Anterior cingulate cortex (tissue), 58 donors: Measurements from ENCODE around the gene TUBB4A.

ENCODE experiments used
- DNase-seq, 58 donors: peaks; one replicate each; lab custom pipeline; 2025; lab: John Stamatoyannopoulos, UW

The TUBB4A gene

DNA sequence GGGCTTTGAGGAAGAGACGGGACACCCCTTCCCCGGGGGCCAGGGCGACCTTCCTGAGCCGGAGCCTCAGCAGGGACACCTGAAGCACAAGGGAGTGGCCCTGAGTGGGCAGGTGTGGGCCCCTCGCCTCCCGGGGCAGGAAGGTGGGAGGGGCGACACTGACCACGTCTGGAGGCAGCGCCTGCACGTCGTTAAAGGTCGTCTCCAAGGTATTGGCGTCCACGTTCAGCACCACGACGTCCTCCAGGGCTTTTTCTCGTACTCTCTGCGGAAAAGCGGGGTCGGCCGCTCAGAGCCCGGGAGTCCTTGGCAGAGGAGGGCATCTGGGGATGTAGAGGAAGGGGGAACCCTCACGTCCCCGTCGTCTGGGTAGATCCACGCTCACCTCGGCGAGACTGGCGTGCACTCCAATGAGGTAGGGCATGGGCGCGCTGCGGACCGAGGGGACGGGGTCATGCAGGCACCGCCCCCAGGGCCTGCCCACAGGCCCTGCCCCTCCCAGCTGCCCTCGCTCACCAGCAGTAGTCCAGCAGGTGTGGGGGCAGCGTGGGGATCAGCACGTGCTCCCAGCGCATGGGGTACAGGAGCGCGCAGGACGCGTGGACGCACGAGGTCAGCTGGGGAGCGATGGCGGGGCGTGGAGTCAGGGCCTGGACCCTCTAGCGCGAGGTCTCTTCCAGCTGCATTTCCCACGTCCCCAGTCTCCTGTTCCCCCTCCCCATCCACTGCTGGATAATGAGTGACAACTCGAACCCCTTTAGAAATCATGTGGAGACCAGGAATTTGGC, 26.6 kb downstream of the TUBB4A start:
- DNase-seq, result no peak

- no peak for DNase-seq
These were observed 28.5 kb downstream of the TUBB4A start for GRCh38 chr19:6473647-6474046.

GRCh38 chr19:6472713-6473112, 29.4 kb downstream of the TUBB4A start:
- DNase-seq, result no peak

DNA sequence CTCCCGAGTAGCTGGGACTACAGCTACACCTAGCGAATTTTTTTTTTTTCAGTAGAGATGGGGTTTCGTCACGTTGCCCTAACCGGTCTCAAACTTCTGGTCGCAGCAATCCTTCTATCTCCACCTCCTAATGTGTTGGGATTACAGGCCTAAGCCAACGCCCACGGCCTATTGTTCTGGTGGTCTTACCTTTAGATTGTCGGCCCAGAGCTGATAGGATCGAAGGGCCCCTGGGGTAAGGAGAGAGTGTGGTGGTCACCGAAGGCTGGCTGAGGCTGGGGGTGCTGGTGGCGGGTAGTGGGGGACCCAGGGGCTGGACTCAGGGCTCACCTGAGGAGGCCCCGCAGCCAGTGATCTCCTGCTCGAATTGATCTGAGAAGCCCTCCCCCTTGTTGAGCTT, 31.0 kb downstream of the TUBB4A start:
- no peak for DNase-seq

DNA sequence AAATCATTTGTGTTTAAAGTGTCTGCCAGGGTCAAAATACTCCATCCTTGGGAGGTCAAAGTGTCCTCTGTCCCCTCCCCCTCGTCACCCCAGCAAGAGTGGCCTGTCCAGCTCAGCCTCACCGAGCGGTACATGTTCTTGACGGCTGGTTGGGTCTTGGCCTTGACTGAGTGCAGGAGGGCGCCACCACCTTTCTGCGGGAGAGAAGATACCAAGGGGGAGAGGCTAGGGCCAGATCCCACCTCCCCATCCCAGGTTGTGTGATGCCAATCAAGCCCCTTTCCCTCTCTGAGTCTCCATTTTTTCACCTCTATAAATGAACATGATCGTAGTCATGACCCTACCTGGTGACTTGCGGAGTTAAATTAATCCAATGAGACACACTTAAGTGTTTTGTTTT, 31.9 kb downstream of the TUBB4A start:
- DNase-seq, result no peak

GRCh38 chr19:6467384-6467783, 34.7 kb downstream of the TUBB4A start:
- no peak for DNase-seq

DNA sequence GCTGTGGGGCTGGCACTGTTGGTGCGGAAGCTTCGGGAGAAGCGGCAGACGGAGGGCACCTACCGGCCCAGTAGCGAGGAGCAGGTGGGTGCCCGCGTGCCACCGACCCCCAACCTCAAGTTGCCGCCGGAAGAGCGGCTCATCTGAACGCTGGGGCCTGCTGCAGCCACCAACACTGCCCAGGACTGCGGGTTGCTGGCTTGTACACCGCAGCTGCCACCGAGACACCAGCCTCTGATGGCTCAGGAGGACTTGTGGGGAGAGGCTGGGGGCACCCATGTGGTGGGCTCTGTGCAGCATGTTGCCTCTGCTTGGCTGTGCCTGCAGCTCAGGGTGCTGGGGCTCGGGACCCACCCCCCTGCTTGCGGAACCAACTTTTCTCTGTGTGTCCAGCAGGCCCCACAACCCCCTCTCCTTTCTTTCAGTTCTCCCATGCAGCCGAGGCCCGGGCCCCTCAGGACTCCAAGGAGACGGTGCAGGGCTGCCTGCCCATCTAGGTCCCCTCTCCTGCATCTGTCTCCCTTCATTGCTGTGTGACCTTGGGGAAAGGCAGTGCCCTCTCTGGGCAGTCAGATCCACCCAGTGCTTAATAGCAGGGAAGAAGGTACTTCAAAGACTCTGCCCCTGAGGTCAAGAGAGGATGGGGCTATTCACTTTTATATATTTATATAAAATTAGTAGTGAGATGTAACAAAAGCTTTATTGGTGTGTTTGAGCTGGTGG, 35.4 kb downstream of the TUBB4A start:
- no peak for DNase-seq

DNA sequence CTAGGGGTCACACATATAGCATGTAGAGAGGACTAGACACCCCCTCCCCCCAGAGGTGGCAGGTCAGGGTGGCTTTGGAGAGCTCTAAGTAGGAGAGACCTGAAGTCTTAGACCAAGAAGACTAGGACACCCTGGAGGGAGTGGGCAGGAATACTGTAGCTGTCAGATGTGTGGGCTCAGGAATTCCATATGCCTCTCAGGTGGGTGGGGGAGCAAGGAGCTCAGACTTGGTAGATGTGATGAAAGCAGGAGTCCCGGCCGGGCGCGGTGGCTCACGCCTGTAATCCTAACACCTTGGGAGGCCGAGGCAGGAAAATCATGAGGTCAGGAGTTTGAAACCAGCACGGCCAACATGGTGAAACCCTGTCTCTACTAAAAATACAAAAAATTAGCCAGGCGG, 36.4 kb downstream of the TUBB4A start:
- no peak for DNase-seq

GRCh38 chr19:6465006-6465405, 37.1 kb downstream of the TUBB4A start:
- DNase-seq, result no peak

GRCh38 chr19:6464070-6464873, 37.8 kb downstream of the TUBB4A start, which contains the start of gene CRB3:
Gene CRB3, plus strand, starts transcription at chr19:6464271. Its CDS starts 431 bp downstream, at chr19:6464702.
- no peak for DNase-seq

DNA sequence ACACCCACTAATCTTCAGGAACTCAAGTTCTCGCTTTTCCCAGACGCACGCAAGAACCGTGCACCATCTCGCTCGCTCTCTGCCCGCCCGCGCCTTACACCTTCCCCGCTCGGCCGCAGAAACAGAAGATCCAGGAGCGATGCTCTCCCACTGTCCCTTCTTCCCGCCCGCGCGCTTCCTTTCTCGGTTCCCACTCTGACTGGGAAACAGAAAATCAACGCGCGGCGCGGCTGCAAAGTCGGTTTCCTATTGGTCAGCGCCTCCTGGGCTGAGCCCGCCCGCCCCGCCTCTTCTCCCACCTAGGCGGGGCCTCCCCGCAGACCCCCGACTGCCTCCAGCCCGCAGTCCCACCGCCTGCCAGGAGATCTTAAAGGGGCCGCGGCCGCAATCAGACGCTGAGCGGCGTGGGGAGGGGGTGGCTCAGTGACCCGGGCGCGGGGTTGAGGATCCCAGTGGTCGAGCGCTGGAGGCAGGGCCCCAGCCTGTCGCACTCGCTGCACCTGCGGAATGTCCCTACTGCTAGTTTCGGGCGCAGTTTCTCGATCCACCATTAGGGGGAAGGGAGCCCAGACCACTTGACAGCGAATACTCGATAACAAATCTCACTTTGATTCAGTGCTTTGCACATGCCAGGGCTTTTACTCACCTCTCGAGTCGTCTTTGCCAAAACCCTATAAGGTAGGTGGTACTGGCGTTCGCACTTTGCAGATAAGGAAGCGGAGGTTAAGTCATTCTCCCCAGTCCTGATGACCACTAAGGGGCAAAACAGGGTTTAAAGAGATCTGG, 41.8 kb downstream of the TUBB4A start:
- DNase-seq, result peak; percentile 76 to 100 (median 96)

- DNase-seq, result peak in 55 of 58 donors; percentile 36 to 85 (median 70)
These were observed 42.6 kb downstream of the TUBB4A start, which contains the start of gene SLC25A23 for GRCh38 chr19:6459262-6460098. Gene SLC25A23, minus strand, starts transcription at chr19:6459792. Its CDS starts 164 bp downstream, at chr19:6459628.

DNA sequence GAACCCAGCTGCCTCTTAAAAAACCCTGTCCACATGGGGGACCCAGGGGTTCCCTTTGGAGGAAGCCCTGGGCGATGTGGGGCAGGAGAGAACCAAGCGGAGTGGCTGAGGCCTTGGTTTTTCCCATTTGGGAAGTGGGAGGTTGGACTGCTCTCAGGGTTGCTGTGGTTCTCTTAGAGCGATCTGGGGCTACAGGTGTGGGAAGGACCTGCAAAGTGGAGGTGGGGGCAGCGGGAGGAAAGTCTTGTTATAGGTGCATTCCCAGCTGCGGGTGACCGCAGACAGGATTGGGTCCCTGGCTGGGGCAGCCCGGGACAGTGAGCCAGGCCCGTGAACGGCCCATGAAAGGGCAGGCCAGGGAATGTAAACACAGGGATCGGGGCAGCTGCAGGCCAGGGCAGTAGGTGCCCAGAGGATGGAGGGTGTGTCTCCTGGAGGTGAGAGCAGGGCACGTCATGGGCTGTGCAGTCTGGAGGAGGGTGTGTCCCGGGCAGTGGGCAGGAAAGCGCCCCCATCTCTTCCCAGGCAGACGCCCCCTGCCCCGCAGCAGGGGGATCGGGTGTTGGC, 43.3 kb downstream of the TUBB4A start:
- peak in 3 of 58 donors; percentile 3 to 20 (median 4) for DNase-seq

DNA sequence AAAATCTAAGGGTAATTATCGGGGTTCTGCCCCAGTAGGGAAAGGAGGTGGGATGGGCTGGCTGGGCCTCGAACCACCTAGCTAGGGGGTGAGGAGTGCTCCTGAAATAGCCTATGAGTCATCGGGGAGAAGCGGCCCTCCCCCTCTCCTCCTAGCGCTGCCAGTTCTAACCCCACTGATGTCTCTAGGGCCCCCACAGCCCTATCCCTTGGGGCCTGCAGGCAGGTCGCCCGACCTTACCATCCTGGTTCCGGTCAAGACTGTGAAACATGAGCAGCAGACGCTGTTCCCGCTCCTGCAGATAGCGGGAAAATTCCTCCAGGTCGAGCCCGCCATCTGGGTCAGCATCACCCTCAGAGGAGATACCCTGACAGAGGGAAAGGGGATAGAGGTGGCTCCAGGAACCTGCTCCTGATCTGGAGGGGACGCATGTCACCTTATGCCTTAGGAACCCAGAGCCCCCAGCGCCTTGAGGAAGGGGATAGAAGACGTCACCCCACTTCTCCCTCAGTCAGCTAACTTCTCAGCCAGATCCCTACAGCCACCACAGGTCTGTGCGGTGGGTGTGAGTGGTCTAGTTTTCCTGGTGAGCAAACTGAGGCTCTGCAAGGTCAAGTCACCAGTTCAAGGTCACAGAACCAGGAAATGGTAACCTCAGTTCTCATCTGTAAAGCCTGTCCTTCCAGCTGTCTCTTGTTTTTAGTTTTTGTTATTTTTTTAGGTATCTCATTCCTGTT, 44.0 kb downstream of the TUBB4A start:
- peak in 1 of 58 donors; percentile 0 for DNase-seq

DNA sequence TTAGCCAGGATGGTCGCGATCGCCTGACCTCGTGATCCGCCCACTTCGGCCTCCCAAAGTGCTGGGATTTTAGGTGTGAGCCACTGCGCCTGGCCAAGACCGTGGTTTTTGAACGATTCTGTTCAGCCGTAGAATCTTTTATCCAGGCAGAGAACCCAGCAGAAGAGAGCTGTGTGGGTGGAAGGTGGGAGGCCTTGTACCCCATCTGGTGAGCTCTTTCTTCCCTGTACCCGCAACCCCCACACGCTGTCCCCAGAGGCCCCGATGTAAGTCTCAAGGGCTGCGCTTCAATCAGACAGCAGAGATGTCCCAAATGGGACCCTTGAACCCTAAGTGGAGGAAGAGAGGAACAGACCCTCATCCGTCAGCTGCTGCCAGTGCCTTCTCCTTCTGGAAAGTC, 46.2 kb downstream of the TUBB4A start:
- DNase-seq, result peak in 3 of 58 donors; percentile 3 to 21 (median 16)

DNA sequence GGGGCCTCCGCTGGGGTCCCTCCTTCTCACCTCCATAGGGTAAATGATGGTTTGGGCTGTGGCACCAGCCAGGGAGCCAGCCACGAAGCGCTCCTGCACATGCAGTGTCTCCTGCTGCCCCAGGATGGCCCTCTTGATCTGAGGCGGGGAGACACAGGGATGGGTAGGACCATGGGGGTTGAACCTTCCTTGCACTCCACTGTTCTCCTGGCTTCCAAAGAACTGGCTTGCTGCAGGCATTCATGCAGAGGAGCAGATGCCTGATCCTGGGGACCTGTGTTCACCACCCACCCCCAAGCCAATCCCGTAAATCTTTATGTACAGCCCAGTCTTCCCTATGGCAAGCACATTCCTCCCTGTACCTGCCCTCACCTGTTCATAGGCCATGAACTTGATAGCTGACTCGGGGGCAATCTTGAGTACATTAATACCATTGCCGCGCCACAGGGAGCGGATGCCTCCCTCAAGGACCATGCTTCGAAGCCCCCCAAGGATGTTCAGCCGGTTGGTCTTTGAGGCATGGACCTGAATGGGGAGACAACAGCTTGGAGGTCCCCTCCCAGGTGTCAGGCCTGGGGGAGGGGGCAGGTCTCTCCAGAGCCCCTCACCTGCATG, 48.1 kb downstream of the TUBB4A start:
- DNase-seq, result no peak

DNA sequence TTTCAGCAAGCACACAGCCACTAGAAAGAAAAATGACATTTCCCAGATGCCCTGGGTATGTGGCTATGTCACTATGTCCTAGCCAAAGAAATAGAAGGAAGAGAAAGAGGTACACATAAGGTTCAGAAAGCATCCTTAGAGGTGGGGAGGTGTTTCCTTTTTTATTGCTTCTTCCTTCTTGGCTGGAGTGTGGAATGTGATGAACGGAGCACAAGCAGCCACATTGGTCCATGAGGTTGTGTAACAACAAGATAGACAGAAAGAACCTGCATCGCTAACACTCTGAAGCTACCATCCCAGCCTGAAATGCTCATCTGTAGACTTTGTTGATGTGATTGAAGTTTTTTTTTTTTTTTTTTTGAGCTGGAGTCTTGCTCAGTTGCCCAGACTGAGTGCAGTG, 49.2 kb downstream of the TUBB4A start:
- no peak for DNase-seq

DNA sequence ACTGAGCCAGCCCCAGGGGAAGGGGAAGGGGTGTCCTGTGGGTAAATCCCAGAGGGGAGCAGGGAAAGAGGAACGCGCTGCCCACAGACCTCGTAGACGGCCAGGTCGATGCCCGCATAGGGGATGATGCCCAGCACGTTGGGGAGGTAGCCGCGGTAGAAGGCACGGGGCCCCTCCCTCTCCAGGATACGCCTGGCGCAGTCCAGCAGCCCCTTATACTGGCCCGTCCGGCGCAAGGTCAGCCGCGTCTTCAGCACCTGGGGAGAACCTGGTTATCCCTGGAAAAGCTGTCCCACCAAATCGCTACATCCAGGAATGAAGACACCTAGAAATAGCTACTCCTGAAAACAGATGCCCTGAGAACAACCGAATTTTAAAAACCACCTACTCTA, 49.9 kb downstream of the TUBB4A start:
- DNase-seq, result no peak
